SK-N-SH (cell line): Measurements from ENCODE around the gene CELSR3.

Experiments
- CTCF ChIP-seq: fragments of 200-600 bp; sonication (generic); IDR thresholded peaks from 2 replicates; pipeline ENCODE4 v1.6.1; 2017; ENCODE audit warnings: antibody characterized with exemption, mild to moderate bottlenecking, moderate library complexity
- EP300 ChIP-seq, 2 experiments: IDR thresholded peaks; 2 replicates each; pipeline versions ENCODE4 v1.4.0 to v1.6.1; 2012; ENCODE audit warnings: borderline replicate concordance in 1 of 2, low read depth in 1 of 2, low read length in 1 of 2
- GABPA ChIP-seq: IDR thresholded peaks from 2 replicates; pipeline ENCODE4 v1.4.0; 2012; ENCODE audit warnings: low read depth, mild to moderate bottlenecking
- JUND ChIP-seq: IDR thresholded peaks from 2 replicates; pipeline ENCODE4 v1.4.0; 2012
- SIN3A ChIP-seq: IDR thresholded peaks from 2 replicates; pipeline ENCODE4 v1.6.1; 2012; ENCODE audit warnings: low read depth, mild to moderate bottlenecking, low read length, moderate library complexity, borderline replicate concordance
- TCF12 ChIP-seq: IDR thresholded peaks from 2 replicates; pipeline ENCODE4 v1.4.0; 2012
- USF1 ChIP-seq: IDR thresholded peaks from 2 replicates; pipeline ENCODE4 v1.4.0; 2012; ENCODE audit warnings: low read depth, borderline replicate concordance

- TF ChIP-seq CTCF, result no peak
- no peak for TF ChIP-seq SIN3A
- TF ChIP-seq JUND, result no peak
- no peak for TF ChIP-seq EP300 (IDR thresholded peaks at IDR 0.05; ENCODE audit: borderline replicate concordance in 1 of 2, low read depth in 1 of 2, low read length in 1 of 2)
- TF ChIP-seq GABPA, result no peak
- no peak for TF ChIP-seq TCF12
- no peak for TF ChIP-seq USF1
Observed at GRCh38 chr3:48681974-48682610, 19.4 kb upstream of the CELSR3 start.
